ENCODE data around the gene RSL1D1.

DNA sequence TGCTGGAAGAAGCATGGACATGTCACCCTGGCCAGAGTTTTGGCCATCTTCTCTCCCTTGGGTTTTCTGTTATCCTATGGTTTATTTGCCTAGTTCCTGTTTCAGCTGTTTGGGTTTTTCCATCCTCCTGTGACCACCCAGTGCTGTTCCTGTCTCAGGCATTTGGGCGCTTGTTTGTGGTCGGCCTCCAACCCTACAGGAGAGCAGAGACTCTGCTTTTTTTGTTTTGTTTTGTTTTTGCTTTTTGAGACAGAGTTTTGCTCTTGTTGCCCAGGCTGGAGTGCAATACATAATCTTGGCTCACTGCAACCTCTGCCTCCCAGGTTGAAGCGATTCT lies 51.0 kb downstream of the RSL1D1 start:
- no peak for TF ChIP-seq CHD2 (IDR thresholded peaks at IDR 0.05; ENCODE audit: low read length, partially characterized antibody)
- TF ChIP-seq, protein P1, sequence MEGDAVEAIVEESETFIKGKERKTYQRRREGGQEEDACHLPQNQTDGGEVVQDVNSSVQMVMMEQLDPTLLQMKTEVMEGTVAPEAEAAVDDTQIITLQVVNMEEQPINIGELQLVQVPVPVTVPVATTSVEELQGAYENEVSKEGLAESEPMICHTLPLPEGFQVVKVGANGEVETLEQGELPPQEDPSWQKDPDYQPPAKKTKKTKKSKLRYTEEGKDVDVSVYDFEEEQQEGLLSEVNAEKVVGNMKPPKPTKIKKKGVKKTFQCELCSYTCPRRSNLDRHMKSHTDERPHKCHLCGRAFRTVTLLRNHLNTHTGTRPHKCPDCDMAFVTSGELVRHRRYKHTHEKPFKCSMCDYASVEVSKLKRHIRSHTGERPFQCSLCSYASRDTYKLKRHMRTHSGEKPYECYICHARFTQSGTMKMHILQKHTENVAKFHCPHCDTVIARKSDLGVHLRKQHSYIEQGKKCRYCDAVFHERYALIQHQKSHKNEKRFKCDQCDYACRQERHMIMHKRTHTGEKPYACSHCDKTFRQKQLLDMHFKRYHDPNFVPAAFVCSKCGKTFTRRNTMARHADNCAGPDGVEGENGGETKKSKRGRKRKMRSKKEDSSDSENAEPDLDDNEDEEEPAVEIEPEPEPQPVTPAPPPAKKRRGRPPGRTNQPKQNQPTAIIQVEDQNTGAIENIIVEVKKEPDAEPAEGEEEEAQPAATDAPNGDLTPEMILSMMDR (IDR thresholded peaks at IDR 0.05) = no peak
- no peak for TF ChIP-seq BHLHE40 (IDR thresholded peaks at IDR 0.05; ENCODE audit: low read depth, low read length)
- TF ChIP-seq ZFP36 (IDR thresholded peaks at IDR 0.05; ENCODE audit: borderline replicate concordance, partially characterized antibody) = no peak
- TF ChIP-seq ESRRA (IDR thresholded peaks at IDR 0.05; ENCODE audit: borderline replicate concordance, low read length) = no peak
- TF ChIP-seq, protein P2, sequence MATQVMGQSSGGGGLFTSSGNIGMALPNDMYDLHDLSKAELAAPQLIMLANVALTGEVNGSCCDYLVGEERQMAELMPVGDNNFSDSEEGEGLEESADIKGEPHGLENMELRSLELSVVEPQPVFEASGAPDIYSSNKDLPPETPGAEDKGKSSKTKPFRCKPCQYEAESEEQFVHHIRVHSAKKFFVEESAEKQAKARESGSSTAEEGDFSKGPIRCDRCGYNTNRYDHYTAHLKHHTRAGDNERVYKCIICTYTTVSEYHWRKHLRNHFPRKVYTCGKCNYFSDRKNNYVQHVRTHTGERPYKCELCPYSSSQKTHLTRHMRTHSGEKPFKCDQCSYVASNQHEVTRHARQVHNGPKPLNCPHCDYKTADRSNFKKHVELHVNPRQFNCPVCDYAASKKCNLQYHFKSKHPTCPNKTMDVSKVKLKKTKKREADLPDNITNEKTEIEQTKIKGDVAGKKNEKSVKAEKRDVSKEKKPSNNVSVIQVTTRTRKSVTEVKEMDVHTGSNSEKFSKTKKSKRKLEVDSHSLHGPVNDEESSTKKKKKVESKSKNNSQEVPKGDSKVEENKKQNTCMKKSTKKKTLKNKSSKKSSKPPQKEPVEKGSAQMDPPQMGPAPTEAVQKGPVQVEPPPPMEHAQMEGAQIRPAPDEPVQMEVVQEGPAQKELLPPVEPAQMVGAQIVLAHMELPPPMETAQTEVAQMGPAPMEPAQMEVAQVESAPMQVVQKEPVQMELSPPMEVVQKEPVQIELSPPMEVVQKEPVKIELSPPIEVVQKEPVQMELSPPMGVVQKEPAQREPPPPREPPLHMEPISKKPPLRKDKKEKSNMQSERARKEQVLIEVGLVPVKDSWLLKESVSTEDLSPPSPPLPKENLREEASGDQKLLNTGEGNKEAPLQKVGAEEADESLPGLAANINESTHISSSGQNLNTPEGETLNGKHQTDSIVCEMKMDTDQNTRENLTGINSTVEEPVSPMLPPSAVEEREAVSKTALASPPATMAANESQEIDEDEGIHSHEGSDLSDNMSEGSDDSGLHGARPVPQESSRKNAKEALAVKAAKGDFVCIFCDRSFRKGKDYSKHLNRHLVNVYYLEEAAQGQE (IDR thresholded peaks at IDR 0.05) = no peak
